ENCODE data around the gene RAPGEF1. TPM values are rescaled to one million over a fixed set of nuclear protein-coding genes. Genes with fewer than 3 reads are reported as not detected.

The RAPGEF1 gene
- total RNA-seq, 4 donors from 2014 or later: 37.5 to 89.0 (median 62.8) TPM

GRCh38 chr9:131622523-131622922, 117.4 kb downstream of the RAPGEF1 start:
- ATAC-seq (ENCODE audit: low FRiP score): no peak
- TF ChIP-seq CTCF (IDR thresholded peaks at IDR 0.05): no peak
- DNase-seq (ENCODE audit: low spot score): no peak

DNA sequence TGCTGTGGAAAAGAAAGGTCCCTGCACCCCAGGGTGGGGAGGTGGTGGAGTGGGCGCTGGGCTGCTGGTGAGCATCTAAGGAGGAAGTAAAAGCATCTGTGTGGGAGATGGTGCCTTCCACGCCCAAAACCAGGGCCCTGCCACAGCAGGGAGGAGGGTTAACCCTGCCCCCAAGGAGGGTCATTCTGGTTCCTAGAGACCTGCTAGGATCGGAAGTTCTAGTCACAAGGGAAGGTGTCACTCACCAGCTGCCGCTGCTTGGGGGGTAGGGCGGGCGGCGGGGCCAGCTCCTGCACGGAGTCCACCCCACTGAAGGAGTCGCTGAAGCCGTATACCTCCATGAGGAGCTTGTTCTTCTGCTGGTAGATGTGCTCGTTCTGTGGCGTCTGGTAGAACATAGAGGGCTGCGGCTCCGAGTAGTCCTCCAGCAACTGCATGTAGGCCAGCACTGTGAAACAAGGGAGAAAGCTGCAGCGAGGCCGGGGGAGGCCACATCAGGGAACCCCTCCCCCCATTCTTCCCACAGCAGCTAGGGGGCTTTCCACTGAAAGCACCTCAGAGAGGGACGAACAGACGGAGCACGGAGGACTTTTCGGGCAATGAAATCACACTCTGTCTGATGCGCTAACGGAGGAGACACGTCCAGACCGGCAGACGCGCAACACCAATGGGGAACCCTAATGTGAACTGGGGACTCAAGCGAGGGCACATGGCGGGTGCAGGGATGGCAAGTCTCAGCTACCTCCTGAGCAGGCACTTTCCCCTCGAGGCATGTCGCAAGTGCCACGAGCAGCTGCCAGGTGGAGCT, 118.1 kb downstream of the RAPGEF1 start:
- ATAC-seq (ENCODE audit: low FRiP score): peak; percentile 9

DNA sequence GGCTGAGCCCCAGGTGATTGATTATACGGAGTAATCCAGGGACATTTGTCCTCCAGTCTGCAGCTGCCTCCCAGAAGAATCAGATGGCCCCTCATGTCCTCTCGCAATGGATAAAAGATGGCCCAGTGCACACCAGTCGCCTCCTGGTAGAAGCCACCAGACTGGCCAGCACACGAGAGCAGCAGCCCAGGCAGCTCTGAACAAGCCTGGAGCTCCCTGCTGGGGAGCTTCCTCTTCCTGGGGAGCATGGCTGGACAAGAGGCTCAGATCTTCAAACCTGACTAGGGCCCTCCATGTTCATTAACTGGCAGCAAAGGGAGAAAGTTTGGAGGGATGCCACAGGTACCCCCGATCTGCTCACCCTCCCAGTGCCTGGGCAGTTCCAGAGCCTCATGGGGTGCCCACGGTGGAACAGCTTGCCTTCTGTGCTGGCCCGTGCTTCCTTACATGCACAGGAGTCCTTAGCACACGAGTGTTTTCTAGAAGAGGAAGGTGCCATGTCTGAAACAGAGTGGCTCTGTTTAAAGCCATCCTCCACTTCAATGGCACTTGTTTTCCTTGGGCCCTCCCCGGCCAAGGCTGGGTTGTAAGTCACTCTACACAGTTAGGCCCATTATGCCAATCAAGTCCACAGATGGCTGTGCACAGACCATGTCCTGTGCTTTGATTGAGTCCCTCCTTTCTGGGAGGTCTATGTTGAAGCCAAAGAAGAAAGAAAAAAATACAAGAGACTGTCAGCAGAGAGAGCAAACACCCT, 118.9 kb downstream of the RAPGEF1 start:
- DNase-seq (ENCODE audit: low spot score) (no peak), ATAC-seq (ENCODE audit: low FRiP score) (no peak)
- TF ChIP-seq CTCF (IDR thresholded peaks at IDR 0.05): no peak

More for the DNA sequence above, 118.1 kb downstream of the RAPGEF1 start:
- no peak for TF ChIP-seq CTCF (IDR thresholded peaks at IDR 0.05)
- no peak for DNase-seq (ENCODE audit: low spot score)

GRCh38 chr9:131619680-131620079, 120.2 kb downstream of the RAPGEF1 start:
- DNase-seq (ENCODE audit: low spot score) (no peak), ATAC-seq (ENCODE audit: low FRiP score) (no peak)
- TF ChIP-seq CTCF (IDR thresholded peaks at IDR 0.05): no peak

GRCh38 chr9:131618785-131619184, 121.1 kb downstream of the RAPGEF1 start:
- no peak for TF ChIP-seq CTCF (IDR thresholded peaks at IDR 0.05)
- DNase-seq (ENCODE audit: low spot score) (no peak), ATAC-seq (ENCODE audit: low FRiP score) (no peak)

DNA sequence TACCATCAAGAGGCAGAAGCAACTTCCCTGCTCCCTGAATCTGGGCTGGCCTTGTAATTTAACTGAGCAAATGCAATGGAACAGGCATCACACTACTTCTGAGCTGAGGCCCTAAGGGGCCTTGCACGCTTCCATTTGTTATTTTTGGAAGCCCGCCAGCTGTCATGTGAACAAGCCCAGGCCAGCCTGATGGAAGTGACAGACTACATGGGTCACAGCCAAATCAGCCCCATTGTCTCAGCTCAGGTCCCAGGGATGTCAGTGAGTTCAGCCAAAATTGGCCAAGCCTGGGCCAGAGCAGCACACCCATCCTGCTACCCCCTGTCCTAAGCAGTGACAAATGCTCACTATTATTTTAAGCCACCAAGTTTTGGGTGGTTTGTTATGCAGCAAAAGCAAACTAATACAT, 121.8 kb downstream of the RAPGEF1 start:
- no peak for ATAC-seq (ENCODE audit: low FRiP score)

More for the DNA sequence above, 121.8 kb downstream of the RAPGEF1 start:
- no peak for TF ChIP-seq CTCF (IDR thresholded peaks at IDR 0.05)
- DNase-seq (ENCODE audit: low spot score): no peak
